Measurements from ENCODE around the gene ABCA3.

ABCA3 gene

DNA sequence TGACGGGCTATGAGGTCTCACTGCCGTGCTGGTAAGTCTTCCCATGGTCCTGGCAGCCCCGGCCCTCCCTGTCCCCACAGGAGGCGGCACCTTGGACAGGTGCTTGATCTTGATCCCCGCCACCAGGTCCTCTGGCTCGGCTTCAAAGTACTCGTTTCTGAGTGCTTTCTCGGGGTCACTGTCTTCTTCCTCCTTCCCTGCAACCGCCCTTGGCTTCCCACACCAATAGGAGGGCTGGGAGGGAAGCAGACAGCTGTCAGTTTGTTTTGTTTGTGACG lies 40.7 kb downstream of the ABCA3 start:
- no peak for DNase-seq

DNA sequence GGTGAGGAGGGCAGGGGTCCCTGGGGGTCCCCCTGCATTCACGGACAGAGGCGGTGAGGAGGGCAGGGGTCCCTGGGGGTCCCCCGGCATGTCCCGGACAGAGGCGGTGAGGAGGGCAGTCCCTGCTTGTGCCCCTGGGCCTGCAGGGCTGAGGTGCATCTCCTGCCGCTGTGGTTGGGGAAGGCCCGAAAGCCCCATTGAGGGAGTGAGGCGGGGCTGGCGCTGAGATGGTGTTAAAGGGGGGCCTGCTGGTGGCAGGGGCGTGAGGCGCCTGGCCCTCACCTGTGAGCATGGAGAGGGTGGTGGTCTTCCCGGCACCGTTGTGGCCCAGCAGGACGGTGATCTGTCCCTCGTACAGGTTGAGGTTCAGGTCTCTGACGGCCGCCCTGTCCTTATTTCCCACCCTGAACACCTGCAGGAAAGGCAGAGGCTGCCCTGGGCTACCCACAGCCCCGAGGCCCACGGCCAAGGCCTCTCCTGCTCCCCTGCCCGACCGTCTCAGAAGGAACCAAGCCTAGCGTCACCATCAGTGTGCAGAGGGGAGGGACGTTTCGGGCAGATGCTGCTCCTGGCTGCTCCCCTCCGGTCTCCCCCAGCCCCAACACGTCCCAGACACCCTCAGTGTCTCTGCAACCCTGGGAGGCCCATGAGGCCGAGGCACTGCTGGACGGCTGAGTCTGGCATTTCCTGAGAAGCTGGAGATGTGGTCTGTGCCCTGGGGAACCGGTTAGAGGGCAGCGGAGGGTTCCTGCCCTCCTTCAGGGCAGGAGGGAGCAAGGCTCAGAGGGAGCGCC lies 41.2 kb downstream of the ABCA3 start:
- DNase-seq: no peak

DNA sequence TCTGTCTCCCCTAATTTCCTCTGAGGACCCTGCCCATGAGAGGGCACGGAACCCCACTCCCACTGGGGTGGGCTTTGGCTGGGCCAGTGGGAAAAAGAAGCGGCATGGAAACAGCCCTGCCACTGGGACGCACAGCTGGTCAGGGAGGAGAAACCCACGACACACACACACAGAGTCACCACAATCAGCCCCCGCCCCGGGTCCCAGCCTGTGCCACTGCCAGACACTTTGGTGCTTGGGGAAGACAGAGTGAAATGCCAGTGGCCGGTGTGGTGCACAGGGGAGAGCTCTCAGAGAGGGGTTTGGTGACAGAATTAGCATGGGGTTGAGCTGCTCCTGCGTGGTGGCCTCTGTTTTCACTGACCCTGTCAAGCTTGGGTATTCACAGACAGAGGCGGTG lies 41.9 kb downstream of the ABCA3 start:
- no peak for DNase-seq

DNA sequence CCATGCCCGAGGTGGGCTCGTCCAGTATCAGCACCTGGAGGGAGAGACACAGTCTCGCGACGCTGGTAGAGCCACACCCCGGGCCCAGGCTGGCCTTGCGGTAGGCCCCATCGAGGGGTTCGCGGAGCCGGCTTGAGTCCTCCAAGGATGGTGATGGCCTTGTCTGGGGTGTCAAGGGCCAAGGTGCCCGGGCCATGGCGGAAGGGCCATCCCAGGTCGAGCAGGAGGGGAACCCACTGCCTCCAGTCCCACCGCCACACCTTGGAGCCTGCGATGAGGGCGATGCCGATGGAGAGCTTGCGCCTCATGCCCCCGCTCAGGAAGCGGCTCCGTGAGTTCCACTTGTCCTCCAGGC lies 43.0 kb downstream of the ABCA3 start:
- no peak for DNase-seq

DNA sequence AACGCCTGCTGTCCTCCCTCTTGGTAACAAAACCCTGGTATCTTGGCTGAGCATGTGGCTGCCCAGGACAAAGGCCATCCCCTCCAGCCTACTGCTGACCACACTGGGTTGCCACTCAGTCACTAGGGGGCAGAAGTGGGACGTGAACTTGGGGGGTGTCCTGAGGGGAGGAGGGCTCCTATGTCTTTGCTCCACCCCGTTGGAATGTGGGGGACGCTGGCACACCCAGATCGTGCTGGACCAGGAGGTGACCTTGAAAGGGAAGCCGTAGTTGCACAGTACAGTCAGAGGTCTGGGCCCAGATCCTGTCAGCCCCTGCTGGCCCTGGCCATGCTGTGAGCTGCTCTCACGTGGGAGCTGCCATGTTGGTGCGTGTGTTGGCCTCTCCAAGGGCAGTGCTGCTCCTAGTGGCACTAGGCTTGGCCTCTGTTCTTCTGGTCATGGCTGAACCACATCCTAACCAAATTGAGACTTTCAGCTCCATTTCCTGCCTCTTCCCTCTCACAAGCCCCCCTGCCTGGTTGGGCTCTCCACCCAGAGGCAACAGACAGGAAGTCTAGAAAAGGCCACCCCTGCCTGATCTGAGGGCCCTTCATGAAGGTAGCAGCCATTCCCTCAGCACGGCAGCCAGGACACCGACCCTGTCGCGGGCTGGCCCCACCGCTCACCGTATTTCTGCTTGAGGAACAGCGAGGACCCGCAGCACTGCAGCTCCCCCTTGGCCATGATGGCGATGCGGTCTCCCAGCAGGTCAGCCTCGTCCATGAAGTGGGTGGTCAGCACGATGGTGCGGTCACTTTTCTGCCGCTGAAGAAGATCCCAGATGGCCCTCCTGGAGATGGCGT lies 43.6 kb downstream of the ABCA3 start:
- no peak for DNase-seq

DNA sequence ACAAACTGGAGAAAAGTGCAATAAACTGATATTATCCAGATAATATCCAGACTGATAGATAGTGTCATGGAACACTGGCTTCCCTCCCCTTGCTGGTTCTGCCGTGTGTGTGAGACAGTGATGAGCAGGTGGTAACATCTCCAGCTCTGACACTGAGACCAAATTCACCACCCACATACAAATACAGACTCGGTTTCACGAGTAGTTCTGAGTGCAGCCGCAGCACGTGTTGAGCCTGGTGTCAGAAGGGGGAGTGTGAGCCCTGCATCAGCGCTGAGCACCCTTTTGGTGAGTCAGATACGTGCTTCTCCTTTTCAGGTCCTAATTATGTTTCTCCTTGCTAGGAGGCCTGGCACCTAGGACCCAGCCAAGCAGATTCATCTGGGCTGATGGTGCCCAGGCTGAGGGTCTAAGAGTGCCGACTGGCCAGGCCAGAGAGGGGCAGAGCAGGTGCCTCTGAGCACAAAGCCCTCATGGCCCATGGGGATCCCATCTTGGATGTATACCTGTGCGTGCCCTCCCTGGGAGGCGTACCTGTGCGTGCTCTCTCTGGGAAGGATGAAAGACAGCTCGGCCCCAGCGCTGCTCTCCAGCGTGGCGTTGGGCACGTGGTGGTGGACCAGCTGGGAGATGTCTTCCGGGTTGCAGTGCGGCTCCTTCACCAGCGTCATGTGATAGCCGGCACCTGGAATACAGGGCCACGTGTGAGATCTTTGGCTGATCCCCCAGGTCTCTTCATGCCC lies 45.3 kb downstream of the ABCA3 start:
- DNase-seq: no peak

DNA sequence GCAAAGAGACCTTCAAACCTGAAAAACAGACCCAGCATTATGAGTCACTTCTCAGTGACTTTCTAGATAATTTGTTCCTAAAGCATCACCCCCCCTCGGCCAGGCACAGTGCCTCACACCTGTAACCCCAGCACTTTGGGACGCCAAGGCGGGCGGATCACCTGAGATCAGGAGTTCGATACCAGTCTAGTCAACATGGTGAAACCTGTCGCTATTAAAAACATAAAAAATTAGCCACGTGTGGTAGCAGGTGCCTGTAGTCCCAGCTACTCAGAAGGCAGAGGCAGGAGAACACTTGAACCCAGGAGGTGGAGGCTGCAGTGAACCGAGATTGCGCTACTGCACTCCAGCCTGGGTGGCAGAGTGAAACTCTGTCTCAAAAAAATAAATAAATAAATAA lies 48.3 kb downstream of the ABCA3 start:
- DNase-seq: no peak

DNA sequence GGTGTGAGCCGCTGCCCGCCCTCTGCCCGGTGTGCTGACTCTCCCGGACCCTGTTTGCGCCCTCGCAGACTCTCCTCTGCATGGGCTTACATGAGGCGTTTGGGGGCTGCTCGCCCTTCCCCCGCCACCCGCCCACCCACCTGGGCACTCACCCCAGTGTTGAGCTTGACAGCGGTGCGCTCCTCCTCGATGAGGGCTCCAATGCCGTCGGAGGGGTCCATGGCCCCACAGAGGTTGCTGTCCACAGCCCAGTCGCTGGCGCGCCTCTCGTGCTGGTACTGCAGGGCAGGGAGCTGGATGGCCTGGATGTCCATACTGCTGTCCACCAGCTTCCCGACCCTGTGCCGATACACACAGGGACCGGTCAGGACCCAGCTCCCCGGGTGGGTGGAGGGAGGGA lies 51.2 kb downstream of the ABCA3 start:
- DNase-seq: no peak

DNA sequence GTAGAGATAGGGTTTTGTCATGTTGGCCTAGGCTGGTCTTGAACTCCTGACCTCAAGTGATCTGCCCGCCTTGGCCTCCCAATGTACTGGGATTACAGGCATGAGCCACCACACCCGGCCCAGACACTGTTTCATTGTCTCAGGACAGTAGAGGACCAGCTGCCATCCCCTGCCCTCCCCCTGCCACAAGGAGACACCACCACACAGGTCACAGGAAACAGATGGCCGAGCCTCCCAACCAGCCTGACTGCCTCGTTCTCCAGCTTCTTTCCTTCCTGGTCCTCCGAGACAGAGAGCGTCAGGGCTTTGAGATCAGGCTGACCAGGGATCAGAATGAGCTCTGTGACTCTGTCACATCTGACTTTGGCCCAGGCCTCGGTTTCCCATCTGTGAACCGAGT lies 51.8 kb downstream of the ABCA3 start:
- no peak for DNase-seq

DNA sequence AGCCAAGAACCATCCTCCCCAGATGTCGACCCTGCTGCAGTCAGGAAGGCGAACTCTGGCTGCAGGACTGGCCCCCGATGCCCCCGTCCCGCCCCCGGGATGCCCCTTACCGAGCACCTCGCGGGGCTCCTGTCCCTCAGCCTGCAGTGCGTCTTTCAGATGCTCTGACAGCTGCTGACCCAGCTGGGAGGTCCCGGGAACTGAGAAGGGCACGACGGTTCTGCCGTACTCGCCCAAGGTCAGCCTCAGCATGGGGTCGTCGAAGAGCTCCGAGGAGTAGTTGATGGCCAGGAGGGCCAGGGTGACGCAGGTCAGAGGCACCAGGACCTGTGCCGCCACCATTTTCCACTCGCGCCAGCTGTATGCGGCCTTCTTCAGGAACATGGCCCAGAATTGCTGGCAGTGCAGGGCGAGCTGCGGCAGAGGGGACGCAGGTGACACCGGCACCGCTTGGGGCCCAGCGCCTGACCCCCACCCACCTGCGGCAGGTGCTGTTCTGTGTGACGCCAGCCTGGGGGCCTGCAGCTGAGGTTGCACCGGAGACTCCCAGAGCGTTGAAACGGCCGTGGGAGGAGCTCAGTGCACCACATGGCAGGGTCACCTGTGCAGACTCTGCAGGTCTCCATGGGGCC lies 52.5 kb downstream of the ABCA3 start:
- no peak for DNase-seq

DNA sequence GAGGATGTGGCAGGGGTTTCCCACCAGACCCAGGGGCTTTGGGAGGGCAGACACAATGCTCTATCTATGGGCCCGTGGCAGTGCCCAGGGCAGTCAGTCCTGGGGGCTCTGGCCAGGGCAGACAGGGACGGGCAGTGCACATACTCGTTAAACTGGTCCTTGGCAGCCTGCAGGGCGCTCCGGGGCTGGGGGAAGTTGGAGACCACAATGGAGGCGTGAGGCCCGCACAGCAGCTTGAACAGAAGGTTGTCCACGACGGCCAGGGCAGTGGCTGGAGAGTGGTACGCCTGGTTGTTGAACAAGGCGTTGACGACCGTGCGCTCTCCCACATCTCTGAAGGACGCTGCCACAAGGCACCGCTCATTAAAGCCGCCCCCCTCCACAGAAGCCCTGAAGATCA lies 54.0 kb downstream of the ABCA3 start:
- DNase-seq: no peak

DNA sequence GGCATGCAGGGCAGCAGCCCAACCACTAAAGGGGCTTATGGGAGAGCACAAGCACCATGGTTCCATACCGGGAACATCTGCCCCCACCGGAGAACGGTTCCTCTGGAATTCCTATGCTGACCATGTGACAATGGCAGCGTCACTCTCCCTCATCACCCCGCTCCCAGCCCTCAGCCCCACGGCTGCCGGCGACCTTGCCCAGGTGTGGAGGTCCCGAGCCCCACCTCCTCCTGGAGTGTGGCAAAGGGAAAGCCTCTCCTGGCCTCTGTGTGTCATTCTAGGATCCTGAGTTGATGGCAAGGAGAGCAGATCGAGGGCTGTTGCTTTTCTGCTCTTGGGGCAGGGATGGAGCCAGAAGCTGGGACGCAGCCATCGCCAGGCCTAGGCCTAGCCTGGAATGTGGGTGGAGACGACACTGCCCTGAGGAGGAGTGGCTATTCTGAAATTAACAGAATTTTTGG lies 54.8 kb downstream of the ABCA3 start:
- DNase-seq: no peak

DNA sequence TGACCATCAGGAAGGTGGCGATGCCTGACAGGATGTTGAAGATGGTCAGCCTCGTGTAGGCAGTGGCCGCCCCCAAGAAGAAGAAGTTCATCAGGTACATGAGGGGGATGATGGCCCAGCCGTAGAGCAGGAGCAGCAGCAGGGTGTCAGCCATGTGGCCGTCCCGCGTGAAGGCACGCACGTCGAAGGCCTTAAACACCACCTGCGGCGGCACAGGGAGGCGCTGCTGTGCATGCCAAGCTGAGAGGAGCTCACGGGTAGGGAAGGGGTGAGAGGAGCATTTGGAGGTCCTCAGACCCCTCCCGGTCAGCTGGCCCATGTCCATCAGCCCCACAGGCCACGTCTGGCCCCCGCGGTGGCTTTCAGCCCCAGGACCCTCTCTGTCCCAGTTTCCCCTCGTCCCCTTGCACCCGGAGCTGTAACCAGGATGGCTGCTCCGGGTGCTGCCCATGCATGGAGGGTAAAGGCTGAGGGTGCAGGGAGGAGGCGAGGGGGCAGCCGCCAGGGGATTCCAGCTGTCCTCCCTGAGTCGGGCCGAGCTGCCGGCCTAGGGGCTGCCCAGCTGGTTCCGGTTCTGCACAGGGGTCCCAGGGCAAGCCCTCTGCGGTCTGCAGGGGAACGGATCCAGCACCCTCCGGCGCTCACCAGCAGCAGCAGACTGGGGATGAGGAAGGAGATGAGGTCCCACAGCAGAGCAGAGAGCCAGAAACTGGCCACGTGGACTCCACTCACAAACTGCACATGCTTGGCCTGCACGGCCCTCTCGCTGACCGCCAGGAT lies 55.5 kb downstream of the ABCA3 start:
- no peak for DNase-seq

DNA sequence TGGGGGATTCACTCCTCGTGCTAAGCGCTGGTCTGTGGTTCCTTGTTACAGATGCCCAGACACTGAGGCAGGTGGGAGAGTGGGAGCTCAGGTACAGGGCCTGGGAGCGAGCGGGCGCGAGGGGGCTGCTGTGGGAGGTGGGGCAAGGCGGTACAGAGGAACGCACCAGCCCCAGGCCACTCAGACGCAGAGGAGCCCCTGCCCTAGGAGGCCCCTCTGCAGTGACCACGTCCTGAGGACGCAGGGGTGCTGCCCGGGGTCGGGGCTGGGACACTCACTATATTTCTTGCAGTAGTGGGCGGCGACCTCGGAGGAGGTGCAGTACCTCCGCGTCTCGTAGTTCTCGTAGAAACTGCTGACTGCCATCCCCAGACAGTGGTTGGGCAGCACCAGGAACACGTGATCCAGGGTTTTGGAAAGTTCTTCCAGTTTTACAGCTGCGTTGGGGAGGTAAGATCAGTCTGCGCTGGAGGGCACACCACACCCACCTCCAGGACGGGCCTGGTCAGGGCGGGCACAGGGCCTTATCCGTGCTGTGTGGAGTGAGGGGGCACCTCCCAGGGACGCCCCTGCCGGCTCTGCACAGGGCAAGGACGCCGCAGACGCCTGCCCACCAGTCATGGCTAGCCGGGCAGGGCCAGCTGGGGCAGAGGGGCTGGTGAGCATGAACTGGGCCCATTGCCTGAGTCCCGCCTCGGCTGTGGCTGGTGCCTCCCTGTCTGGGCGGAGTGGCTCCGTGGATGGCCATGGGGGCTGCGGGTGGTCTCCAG lies 56.3 kb downstream of the ABCA3 start:
- DNase-seq: no peak

DNA sequence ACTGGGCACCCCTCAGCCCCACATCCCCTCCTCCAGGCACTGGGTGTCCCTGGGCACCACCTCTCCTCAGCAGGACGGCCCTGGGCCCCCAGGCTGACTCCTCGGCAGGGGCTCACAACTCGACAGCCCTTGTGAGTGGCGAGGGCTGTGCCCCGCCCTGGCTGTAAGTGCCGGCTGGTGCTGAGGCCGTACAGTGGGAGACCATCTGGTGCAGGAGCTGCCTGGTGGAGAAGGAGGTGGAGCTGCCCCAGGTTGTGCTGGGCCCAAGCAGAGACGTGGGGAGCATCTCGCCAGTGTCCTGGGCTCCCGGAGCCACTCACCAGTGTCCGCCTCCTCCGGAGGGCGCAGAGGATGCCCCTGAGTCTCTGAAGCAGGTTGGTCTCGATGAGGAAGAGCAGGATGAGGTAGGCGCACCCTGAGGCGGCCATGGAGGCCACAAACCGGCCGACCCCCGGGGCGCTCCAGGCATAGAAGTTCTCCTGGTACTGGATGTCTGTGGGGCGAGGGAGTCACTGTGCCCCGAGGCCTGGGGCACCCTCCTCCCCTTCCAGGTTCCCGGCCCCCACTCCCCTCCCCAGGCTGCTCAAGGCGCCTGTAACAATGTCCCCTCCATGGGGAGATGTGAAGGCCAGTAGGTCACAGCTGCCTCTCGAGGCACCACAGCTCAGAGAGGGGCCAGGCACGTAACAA lies 57.5 kb downstream of the ABCA3 start:
- DNase-seq: no peak

DNA sequence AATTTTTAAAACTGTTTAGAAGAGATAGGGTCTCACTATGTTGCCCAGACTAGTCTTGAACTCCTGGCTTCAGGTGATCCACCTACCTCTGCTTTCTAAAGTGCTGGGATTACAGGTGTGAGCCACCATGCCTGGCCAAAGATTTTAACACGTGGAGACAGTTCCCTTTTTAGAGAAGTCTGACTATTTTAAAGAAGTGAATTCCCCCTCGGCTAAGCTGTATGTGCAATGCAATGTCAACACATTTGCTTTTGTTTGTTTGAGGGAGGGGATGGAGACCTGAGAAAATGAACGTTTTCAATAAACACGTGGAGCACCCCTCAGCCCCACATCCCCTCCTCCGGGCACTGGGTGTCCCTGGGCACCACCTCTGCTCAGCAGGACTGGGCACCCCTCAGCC lies 58.3 kb downstream of the ABCA3 start:
- DNase-seq: no peak

DNA sequence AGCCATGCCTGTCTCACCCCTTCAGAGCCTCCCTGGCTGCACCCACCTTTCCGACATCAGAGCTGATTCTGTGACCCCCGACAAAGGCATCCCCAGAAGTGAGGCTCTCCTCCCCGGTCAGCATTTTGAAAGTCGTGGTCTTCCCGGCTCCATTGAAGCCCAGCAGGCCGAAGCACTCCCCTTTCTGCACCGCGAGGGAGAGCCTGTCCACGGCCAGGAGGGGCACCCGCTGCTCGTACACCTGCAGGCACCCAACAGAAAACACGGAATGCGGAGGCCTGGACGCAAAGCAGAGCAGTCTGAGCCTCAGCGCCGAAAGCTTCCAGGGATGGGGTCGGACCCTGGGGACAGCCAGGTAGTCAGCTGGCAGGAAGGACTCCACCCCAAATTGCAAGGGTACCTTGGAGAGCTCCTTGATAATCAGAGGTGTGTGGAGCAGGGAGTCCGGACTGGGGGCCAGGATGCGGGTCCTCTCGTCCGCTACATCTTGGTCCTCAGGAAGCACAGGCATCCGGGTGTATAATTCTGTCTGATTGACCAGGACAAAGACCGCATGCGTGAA lies 59.5 kb downstream of the ABCA3 start:
- DNase-seq: no peak

DNA sequence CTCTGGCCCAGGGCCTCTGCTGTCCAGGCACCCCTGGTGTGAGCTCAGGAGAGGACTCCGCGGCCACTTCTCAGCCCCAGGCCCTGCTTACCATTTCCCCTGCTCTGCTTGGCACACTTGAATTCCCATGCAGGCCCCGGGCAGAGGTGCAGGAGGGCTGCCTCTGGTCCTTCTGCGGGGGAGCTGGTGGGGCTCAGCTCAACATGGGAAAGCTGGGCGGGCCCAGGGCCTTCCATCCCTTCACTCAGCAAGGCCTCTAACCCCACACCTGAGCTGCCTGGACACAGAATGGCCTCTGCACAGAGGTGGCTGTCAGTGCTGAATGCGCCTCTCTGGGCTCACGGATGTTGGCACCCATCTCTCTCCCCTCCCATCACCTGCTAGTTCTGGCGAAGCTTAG lies 60.1 kb downstream of the ABCA3 start:
- no peak for DNase-seq

DNA sequence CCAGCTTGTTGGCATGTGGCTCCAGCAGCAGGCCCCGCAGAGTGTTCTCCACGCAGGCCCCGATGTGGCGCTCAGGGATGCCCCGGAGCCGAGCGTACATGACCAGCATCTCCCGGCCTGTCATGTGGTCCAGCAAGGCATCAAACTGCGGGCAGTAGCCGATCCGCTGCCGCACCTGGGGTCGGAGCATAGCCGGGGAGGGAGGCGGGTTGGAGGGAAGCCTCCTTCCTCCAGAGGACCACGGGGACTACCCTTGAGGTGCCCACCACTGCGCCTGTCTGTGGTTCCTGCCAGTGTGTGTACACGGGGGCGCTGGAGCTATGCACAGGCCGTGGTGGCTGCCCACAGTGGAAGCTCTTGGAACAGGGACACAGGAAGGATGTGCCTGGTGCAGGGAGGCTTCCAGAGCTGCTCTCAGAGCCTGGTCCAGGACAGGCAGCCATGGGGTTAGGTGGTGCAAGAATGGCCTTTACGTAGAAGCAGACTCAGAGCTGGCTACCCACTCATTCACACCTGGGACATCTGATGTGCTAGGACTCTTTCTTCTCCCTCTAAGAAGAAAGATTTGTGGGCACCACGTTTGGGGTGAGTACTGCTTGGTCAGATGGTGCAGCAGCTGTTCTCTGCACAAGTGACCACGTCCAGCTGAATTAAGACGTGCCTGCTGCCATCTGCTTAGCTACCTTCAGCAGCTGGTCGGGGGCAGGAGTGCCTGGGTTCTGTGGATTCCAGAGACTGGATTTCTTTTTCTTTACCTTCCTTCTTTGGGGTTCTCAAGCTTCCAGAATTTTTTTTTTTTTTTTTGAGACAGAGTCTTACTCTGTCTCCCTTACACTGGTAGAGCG lies 61.4 kb downstream of the ABCA3 start:
- DNase-seq: no peak

DNA sequence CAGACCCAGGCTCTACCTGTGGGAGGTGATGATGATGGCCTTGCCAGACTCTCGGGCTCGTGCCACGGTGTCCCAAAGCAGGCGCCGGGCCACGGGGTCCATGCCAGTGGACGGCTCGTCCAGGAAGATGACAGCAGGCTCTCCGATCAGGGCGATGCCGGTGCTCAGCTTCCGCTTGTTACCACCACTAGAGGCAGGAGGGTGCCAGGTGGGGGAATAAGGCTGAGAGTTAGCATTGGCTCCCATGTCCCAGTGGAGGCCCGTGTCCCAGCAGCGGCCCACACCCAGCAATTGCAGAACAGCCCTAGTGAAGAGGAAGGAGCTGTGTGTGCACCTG lies 62.3 kb downstream of the ABCA3 start:
- no peak for DNase-seq

Measured in activated gamma-delta T cell treated with Interleukin-2 at 50 U/mL for 16 hours (primary cell).